ENCODE results near the gene ZMYM2. TPM values are rescaled to one million over a fixed set of nuclear protein-coding genes. Genes with fewer than 3 reads are reported as not detected.

Gene ZMYM2
- total RNA-seq = 70.4 and 80.1 TPM in 2 replicates

GRCh38 chr13:19958155-19959111 is at the start of gene ZMYM2:
Gene ZMYM2 (plus strand): TSS chr13:19958727. CDS start chr13:19993073, 34,346 bp downstream.

Other genes with a start within 250 kb of the ZMYM2 start
- 57.3 and 63.9 TPM in 2 replicates for gene PSPC1, start 175.8 kb upstream of the ZMYM2 start, total RNA-seq
- 12.5 and 13.7 TPM in 2 replicates for gene ZMYM5, start 95.1 kb upstream of the ZMYM2 start, total RNA-seq
- under 0.01 and 0.55 TPM in 2 replicates for gene GJA3, start 202.3 kb downstream of the ZMYM2 start, total RNA-seq
- gene GJB2, start 234.2 kb downstream of the ZMYM2 start, total RNA-seq = under 0.01 and 0.28 TPM in 2 replicates

Measured in smooth muscle cell of the umbilical artery (primary cell).